ENCODE measurements around the gene USP32. TPM values are rescaled to one million over a fixed set of nuclear protein-coding genes. Genes with fewer than 3 reads are reported as not detected.
"Not testable (repeated sequence)": the region's sequence is repeated elsewhere in the genome, so short reads cannot be mapped to it uniquely, and the experiment has no call there.

USP32 gene
- total RNA-seq, 2 donors from 2014 or later: 54.1 to 74.3 TPM

GRCh38 chr17:60188759-60189158 lies 203.2 kb downstream of the USP32 start:
- H3K27me3 Mint-ChIP-seq (ENCODE audit: insufficient read depth): no peaks in the 10 kb centered on the region
- H3K4me1 Mint-ChIP-seq: no peaks in the 10 kb centered on the region
- Histone ChIP-seq H3K36me3 (ENCODE audit: control insufficient read depth, insufficient read depth, low read length) (peaks cover 48% of the 10 kb centered on the region), H3K27ac (ENCODE audit: low read depth, low read length) (no peak overlapping the region), H3K9ac (ENCODE audit: extremely low read depth, low read length, poor library complexity, severe bottlenecking) (no peak overlapping the region), H3K27me3 (ENCODE audit: control insufficient read depth, insufficient read depth, low read length, poor library complexity, severe bottlenecking) (no peaks in the 10 kb centered on the region), H3K4me3 (ENCODE audit: low read length) (no peak overlapping the region), H3K9me3 (ENCODE audit: control insufficient read depth, low read length) (no peaks in the 10 kb centered on the region), H3K4me1 (ENCODE audit: control insufficient read depth, insufficient read depth, low read length) (no peaks in the 10 kb centered on the region)
- no peak for DNase-seq
- H3K4me3 Mint-ChIP-seq: no peak overlapping the region
- 97% methylated on average over 4 of the region's 4 CpGs for WGBS, 2 experiments (ENCODE audit: insufficient coverage in 1 of 2, insufficient read length in 1 of 2)
- H3K27ac Mint-ChIP-seq: no peak overlapping the region
- H3K36me3 Mint-ChIP-seq (ENCODE audit: low read depth): peaks cover 53% of the 10 kb centered on the region
- H3K9me3 Mint-ChIP-seq: no peaks in the 10 kb centered on the region
- TF ChIP-seq CTCF (conservative IDR thresholded peaks at IDR 0.05): no peak

DNA sequence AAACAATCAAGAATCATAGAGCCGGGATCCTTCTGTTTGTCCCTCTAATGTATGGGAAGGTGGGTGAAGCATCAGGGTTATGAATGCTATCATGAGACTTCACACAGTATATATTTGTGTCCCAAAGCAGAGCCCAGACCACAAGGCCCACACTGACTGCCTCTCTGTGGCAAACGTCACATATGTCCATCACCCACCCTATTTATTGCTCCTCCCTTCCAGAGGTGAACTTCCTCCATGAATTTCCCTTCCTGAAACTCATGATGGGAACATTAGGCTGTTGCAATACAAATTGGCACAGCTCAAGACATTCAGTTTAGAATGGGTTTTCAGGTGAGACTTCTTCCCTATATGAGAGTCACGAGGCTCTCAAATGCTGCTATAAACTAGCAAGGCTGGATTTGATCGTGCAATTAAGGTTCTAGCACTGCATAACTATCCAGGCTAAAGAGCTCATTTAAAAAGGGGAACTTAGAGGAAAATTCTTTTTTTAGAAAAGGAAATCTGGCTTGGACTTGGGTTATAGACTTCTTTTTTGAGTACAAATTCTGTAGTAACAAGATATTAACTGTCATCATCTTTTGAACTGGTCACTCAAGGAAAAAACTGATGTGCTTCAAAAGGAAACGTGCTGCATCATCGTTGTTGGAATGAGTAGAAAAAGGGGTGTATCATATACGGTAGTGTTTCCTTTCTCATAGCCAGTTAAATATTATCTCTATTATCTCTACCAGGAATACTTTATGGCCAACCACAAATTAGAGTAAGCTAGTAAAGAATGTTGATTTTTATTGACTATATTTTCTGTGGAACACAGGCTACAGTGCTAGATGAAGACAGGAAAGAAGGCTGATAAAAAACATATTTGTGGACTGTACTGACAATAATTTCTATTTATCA lies 204.8 kb downstream of the USP32 start:
- WGBS, 2 experiments (ENCODE audit: insufficient coverage in 1 of 2, insufficient read length in 1 of 2): 98 to 100% methylated on average over 1 to 6 of the region's 7 CpGs
- H3K36me3 Mint-ChIP-seq (ENCODE audit: low read depth): peaks cover 55% of the 10 kb centered on the region

GRCh38 chr17:60186372-60186771 lies 205.6 kb downstream of the USP32 start:
- not testable (repeated sequence) for H3K4me3 ChIP-seq (ENCODE audit: low read length); H3K27me3 Mint-ChIP-seq (ENCODE audit: insufficient read depth); H3K9me3 ChIP-seq (ENCODE audit: control insufficient read depth, low read length); DNase-seq; H3K9me3 Mint-ChIP-seq; H3K9ac ChIP-seq (ENCODE audit: extremely low read depth, low read length, poor library complexity, severe bottlenecking); H3K27me3 ChIP-seq (ENCODE audit: control insufficient read depth, insufficient read depth, low read length, poor library complexity, severe bottlenecking); H3K27ac ChIP-seq (ENCODE audit: low read depth, low read length); H3K4me3 Mint-ChIP-seq; H3K4me1 Mint-ChIP-seq; H3K27ac Mint-ChIP-seq; H3K4me1 ChIP-seq (ENCODE audit: control insufficient read depth, insufficient read depth, low read length)
- peaks cover 56% of the 10 kb centered on the region for H3K36me3 Mint-ChIP-seq (ENCODE audit: low read depth)
- WGBS, 2 experiments (ENCODE audit: insufficient coverage in 1 of 2, insufficient read length in 1 of 2): 75% methylated on average over 1 of the region's 1 CpG; no CpG with 5 or more reads in 1 of the 2 experiments
- peaks cover 43% of the 10 kb centered on the region for H3K36me3 ChIP-seq (ENCODE audit: control insufficient read depth, insufficient read depth, low read length)

More for the DNA sequence above, 204.8 kb downstream of the USP32 start:
- H3K27ac Mint-ChIP-seq; H3K27ac ChIP-seq (ENCODE audit: low read depth, low read length); DNase-seq; H3K4me3 Mint-ChIP-seq; H3K27me3 Mint-ChIP-seq (ENCODE audit: insufficient read depth); H3K9ac ChIP-seq (ENCODE audit: extremely low read depth, low read length, poor library complexity, severe bottlenecking); H3K4me3 ChIP-seq (ENCODE audit: low read length); H3K4me1 Mint-ChIP-seq; H3K4me1 ChIP-seq (ENCODE audit: control insufficient read depth, insufficient read depth, low read length); H3K9me3 Mint-ChIP-seq; H3K27me3 ChIP-seq (ENCODE audit: control insufficient read depth, insufficient read depth, low read length, poor library complexity, severe bottlenecking); H3K9me3 ChIP-seq (ENCODE audit: control insufficient read depth, low read length): not testable (repeated sequence)
- peaks cover 49% of the 10 kb centered on the region for H3K36me3 ChIP-seq (ENCODE audit: control insufficient read depth, insufficient read depth, low read length)

DNA sequence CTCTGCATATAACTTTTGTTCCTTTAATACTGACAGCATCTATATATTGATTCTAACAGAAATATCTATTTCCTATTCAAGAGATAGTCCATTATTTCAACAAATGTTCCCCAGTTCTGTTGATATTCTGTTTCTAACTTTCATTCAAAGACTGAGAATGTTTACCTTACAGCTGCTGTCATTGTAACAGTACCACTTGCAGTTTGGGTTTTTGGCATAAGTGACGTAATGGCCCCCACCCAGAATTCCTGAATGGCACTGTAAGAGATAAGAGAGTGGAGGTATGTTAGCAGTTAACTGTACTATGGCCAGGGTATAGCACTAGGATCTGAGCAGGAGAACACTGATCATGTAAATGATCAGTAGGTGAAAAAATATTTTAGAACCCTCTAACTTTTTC lies 211.6 kb downstream of the USP32 start:
- peaks cover 66% of the 10 kb centered on the region for H3K36me3 Mint-ChIP-seq (ENCODE audit: low read depth)
- H3K27ac Mint-ChIP-seq; H3K4me3 Mint-ChIP-seq; H3K4me1 ChIP-seq (ENCODE audit: control insufficient read depth, insufficient read depth, low read length); H3K27ac ChIP-seq (ENCODE audit: low read depth, low read length); H3K9me3 ChIP-seq (ENCODE audit: control insufficient read depth, low read length); DNase-seq; H3K27me3 Mint-ChIP-seq (ENCODE audit: insufficient read depth); H3K9me3 Mint-ChIP-seq; H3K4me3 ChIP-seq (ENCODE audit: low read length); H3K9ac ChIP-seq (ENCODE audit: extremely low read depth, low read length, poor library complexity, severe bottlenecking); H3K4me1 Mint-ChIP-seq; H3K27me3 ChIP-seq (ENCODE audit: control insufficient read depth, insufficient read depth, low read length, poor library complexity, severe bottlenecking): not testable (repeated sequence)
- WGBS, 2 experiments (ENCODE audit: insufficient coverage in 1 of 2, insufficient read length in 1 of 2): 92% methylated on average over 1 of the region's 1 CpG; no CpG with 5 or more reads in 1 of the 2 experiments
- peaks cover 29% of the 10 kb centered on the region for H3K36me3 ChIP-seq (ENCODE audit: control insufficient read depth, insufficient read depth, low read length)

DNA sequence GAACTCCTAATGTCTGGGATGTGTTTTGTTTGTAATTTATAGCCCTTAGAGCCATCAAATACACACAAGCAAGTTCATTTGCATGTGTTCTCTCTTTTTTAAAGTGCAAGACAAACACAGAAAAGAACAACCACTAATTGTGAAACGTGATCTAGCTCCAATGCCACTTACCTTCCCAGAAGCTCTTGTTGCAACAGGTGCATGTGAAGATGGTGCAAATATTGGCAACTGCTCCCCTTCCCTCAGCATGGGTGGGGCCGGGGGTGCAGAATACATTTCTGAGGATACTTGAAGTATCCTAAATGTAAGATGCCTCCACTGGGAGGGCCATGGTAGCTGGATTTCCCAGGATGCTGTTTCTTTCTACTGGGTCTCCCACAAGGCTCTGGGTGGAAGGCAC lies 213.8 kb downstream of the USP32 start:
- not testable (repeated sequence) for H3K9me3 Mint-ChIP-seq; H3K4me3 ChIP-seq (ENCODE audit: low read length); H3K9ac ChIP-seq (ENCODE audit: extremely low read depth, low read length, poor library complexity, severe bottlenecking); H3K4me1 ChIP-seq (ENCODE audit: control insufficient read depth, insufficient read depth, low read length); H3K4me3 Mint-ChIP-seq; DNase-seq; H3K4me1 Mint-ChIP-seq; H3K27me3 ChIP-seq (ENCODE audit: control insufficient read depth, insufficient read depth, low read length, poor library complexity, severe bottlenecking); H3K9me3 ChIP-seq (ENCODE audit: control insufficient read depth, low read length); H3K27me3 Mint-ChIP-seq (ENCODE audit: insufficient read depth); H3K27ac ChIP-seq (ENCODE audit: low read depth, low read length)
- peaks cover 47% of the 10 kb centered on the region for H3K36me3 Mint-ChIP-seq (ENCODE audit: low read depth)
- peak overlapping the region; percentile 18 for H3K27ac Mint-ChIP-seq
- 78 to 86% methylated on average over 1 to 2 of the region's 2 CpGs for WGBS, 2 experiments (ENCODE audit: insufficient coverage in 1 of 2, insufficient read length in 1 of 2)
- peaks cover 16% of the 10 kb centered on the region for H3K36me3 ChIP-seq (ENCODE audit: control insufficient read depth, insufficient read depth, low read length)

DNA sequence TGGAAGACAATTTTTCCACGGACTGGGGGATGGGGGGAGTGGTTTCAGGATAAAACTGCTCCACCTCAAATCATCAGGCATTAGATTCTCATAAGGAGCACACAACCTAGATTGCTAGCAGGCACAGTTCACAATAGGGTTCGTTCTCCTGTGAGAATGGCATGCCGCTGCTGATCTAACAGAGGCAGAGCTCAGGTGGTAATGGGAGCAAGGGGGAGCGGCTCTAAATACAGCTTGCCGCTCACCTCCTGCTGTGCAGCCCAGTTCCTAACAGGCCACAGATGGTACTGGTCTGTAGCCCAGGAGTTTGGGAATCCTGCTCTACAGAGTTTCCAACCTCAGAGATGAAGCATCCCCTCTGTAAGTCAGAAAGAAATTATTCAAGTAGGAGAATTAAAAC lies 215.2 kb downstream of the USP32 start:
- peaks cover 12% of the 10 kb centered on the region for H3K36me3 ChIP-seq (ENCODE audit: control insufficient read depth, insufficient read depth, low read length)
- not testable (repeated sequence) for H3K4me1 Mint-ChIP-seq; H3K9ac ChIP-seq (ENCODE audit: extremely low read depth, low read length, poor library complexity, severe bottlenecking); H3K27me3 Mint-ChIP-seq (ENCODE audit: insufficient read depth); H3K4me3 Mint-ChIP-seq; H3K27me3 ChIP-seq (ENCODE audit: control insufficient read depth, insufficient read depth, low read length, poor library complexity, severe bottlenecking); H3K9me3 ChIP-seq (ENCODE audit: control insufficient read depth, low read length); H3K27ac ChIP-seq (ENCODE audit: low read depth, low read length); H3K4me3 ChIP-seq (ENCODE audit: low read length); H3K4me1 ChIP-seq (ENCODE audit: control insufficient read depth, insufficient read depth, low read length); H3K9me3 Mint-ChIP-seq; H3K27ac Mint-ChIP-seq
- DNase-seq: peak; percentile 57
- 87 to 92% methylated on average over 4 to 5 of the region's 5 CpGs for WGBS, 2 experiments (ENCODE audit: insufficient coverage in 1 of 2, insufficient read length in 1 of 2)
- peaks cover 40% of the 10 kb centered on the region for H3K36me3 Mint-ChIP-seq (ENCODE audit: low read depth)

Measured in endodermal cell (in vitro differentiated cells).